Glutamatergic neuron (in vitro differentiated cells): Measurements from ENCODE around the gene ZNF473. TPM values are rescaled to one million over a fixed set of nuclear protein-coding genes. Genes with fewer than 3 reads are reported as not detected.
A peak's percentile ranks its signal among the peaks of the same experiment; 100 is the strongest.

Experiments used
- DNase-seq: peaks from one replicate; pipeline ENCODE4 v3.0.0; 2022
- H3K27ac Mint-ChIP-seq: one replicate; pipeline ENCODE4 v1.8.0; 2020; ENCODE audit warnings: mild to moderate bottlenecking, mixed read lengths, inconsistent platforms; ENCODE audit not compliant: unreplicated experiment
- H3K27me3 Mint-ChIP-seq: one replicate; pipeline ENCODE4 v1.8.0; 2020; ENCODE audit warnings: mild to moderate bottlenecking, moderate library complexity, mixed read lengths, inconsistent platforms; ENCODE audit not compliant: unreplicated experiment
- H3K36me3 Mint-ChIP-seq: one replicate; pipeline ENCODE4 v1.8.0; 2020; ENCODE audit warnings: mild to moderate bottlenecking, mixed read lengths, inconsistent platforms; ENCODE audit not compliant: unreplicated experiment
- H3K4me1 Mint-ChIP-seq: one replicate; pipeline ENCODE4 v1.8.0; 2020; ENCODE audit warnings: mild to moderate bottlenecking, low read depth, mixed read lengths, inconsistent platforms; ENCODE audit not compliant: unreplicated experiment
- H3K4me3 Mint-ChIP-seq: one replicate; pipeline ENCODE4 v1.8.0; 2020; ENCODE audit warnings: mild to moderate bottlenecking, mixed read lengths, inconsistent platforms; ENCODE audit not compliant: unreplicated experiment
- H3K9me3 Mint-ChIP-seq: one replicate; pipeline ENCODE4 v1.8.0; 2020; ENCODE audit warnings: mild to moderate bottlenecking, moderate library complexity, mixed read lengths, inconsistent platforms; ENCODE audit not compliant: unreplicated experiment
- CTCF ChIP-seq: fragments of 200-600 bp; sonication (generic); IDR thresholded peaks from one replicate; pipeline ENCODE4 v1.5.0; 2021; ENCODE audit not compliant: partially characterized antibody, unreplicated experiment
- total RNA-seq: library from RNA; stranded (reverse); fragmentation: NEBNext Ultra II Directional; extraction: Animal tissue kit (Norgen Biotek cat#: 25700); gene quantifications from one replicate; pipeline ENCODE4 v1.2.1, GENCODE V29; 2021; ENCODE audit not compliant: unreplicated experiment

The ZNF473 gene
- total RNA-seq, 1 donor from 2014 or later: 13.4 TPM

GRCh38 chr19:50039968-50040367 is 14.2 kb downstream of the ZNF473 start:
- DNase-seq: no peak
- peaks cover 28% of the 10 kb centered on the region for H3K36me3 Mint-ChIP-seq
- H3K27ac Mint-ChIP-seq: no peak overlapping the region
- H3K4me3 Mint-ChIP-seq: no peak overlapping the region
- H3K27me3 Mint-ChIP-seq: no peaks in the 10 kb centered on the region
- H3K9me3 Mint-ChIP-seq: peaks cover 13% of the 10 kb centered on the region
- H3K4me1 Mint-ChIP-seq: no peaks in the 10 kb centered on the region
- no peak for TF ChIP-seq CTCF

GRCh38 chr19:50040967-50041366 is 15.2 kb downstream of the ZNF473 start:
- Mint-ChIP-seq H3K4me1 (no peaks in the 10 kb centered on the region), H3K4me3 (no peak overlapping the region), H3K27me3 (no peaks in the 10 kb centered on the region), H3K36me3 (peaks cover 38% of the 10 kb centered on the region), H3K9me3 (peaks cover 13% of the 10 kb centered on the region), H3K27ac (no peak overlapping the region)
- no peak for DNase-seq
- TF ChIP-seq CTCF: no peak

GRCh38 chr19:50042363-50043024 is 16.7 kb downstream of the ZNF473 start:
- Mint-ChIP-seq H3K9me3 (peaks cover 13% of the 10 kb centered on the region), H3K4me1 (no peaks in the 10 kb centered on the region), H3K4me3 (no peak overlapping the region), H3K27ac (no peak overlapping the region), H3K36me3 (peaks cover 45% of the 10 kb centered on the region), H3K27me3 (no peaks in the 10 kb centered on the region)
- TF ChIP-seq CTCF: no peak
- no peak for DNase-seq

GRCh38 chr19:50043967-50044366 is 18.2 kb downstream of the ZNF473 start:
- DNase-seq: no peak
- no peak overlapping the region for H3K27ac Mint-ChIP-seq
- TF ChIP-seq CTCF: no peak
- peaks cover 49% of the 10 kb centered on the region for H3K36me3 Mint-ChIP-seq
- no peaks in the 10 kb centered on the region for H3K27me3 Mint-ChIP-seq
- peaks cover 13% of the 10 kb centered on the region for H3K9me3 Mint-ChIP-seq
- no peaks in the 10 kb centered on the region for H3K4me1 Mint-ChIP-seq
- H3K4me3 Mint-ChIP-seq: peak overlapping the region; percentile 5

- DNase-seq: no peak
- Mint-ChIP-seq H3K4me1 (no peaks in the 10 kb centered on the region), H3K27ac (no peak overlapping the region), H3K4me3 (no peak overlapping the region), H3K9me3 (peaks cover 13% of the 10 kb centered on the region), H3K27me3 (no peaks in the 10 kb centered on the region), H3K36me3 (peaks cover 49% of the 10 kb centered on the region)
- no peak for TF ChIP-seq CTCF
Measured at GRCh38 chr19:50044922-50045321, 19.1 kb downstream of the ZNF473 start.
